GM18951 (cell line): ENCODE results near the gene VWA5B1.

ENCODE experiments used
- POLR2A ChIP-seq: IDR thresholded peaks from 4 replicates; pipeline ENCODE4 v1.6.1; 2011; ENCODE audit warnings: mild to moderate bottlenecking; ENCODE audit not compliant: insufficient read length, insufficient read depth; ENCODE audit errors: extremely low read depth
- in situ Hi-C: fragments of 300-500 bp; cut with MboI; formaldehyde crosslinking; loops from one replicate; pipeline ENCODE4 v1.12.0; 2022; ENCODE audit warnings: low sequenced_read_pairs, mixed read lengths, inconsistent platforms; ENCODE audit not compliant: unreplicated experiment

The VWA5B1 gene

GRCh38 chr1:20322825-20323612, 32.3 kb downstream of the VWA5B1 start:
- TF ChIP-seq POLR2A = no peak
- in situ Hi-C loops = no loop called here

- TF ChIP-seq POLR2A = no peak
- in situ Hi-C loops = no loop called here
Observed at GRCh38 chr1:20323613-20323920, 32.9 kb downstream of the VWA5B1 start.

- TF ChIP-seq POLR2A = no peak
- in situ Hi-C loops = no loop called here
Observed at GRCh38 chr1:20324704-20325406, 34.2 kb downstream of the VWA5B1 start.

- TF ChIP-seq POLR2A = no peak
- in situ Hi-C loops = no loop called here
Observed at GRCh38 chr1:20325407-20325843, 34.8 kb downstream of the VWA5B1 start.

- no peak for TF ChIP-seq POLR2A
- in situ Hi-C loops = no loop called here
Observed at GRCh38 chr1:20325844-20326420, 35.3 kb downstream of the VWA5B1 start.

GRCh38 chr1:20327467-20327866, 36.8 kb downstream of the VWA5B1 start:
- in situ Hi-C loops = no loop called here

GRCh38 chr1:20328201-20328600, 37.5 kb downstream of the VWA5B1 start:
- in situ Hi-C loops = no loop called here
- no peak for TF ChIP-seq POLR2A

More at GRCh38 chr1:20327467-20327866, 36.8 kb downstream of the VWA5B1 start:
- no peak for TF ChIP-seq POLR2A

GRCh38 chr1:20329793-20330542, 39.3 kb downstream of the VWA5B1 start:
- in situ Hi-C loops = no loop called here
- TF ChIP-seq POLR2A = no peak

- in situ Hi-C loops = no loop called here
- no peak for TF ChIP-seq POLR2A
Observed at GRCh38 chr1:20334103-20334502, 43.4 kb downstream of the VWA5B1 start.

- in situ Hi-C loops = no loop called here
- no peak for TF ChIP-seq POLR2A
Observed at GRCh38 chr1:20336105-20336605, 45.5 kb downstream of the VWA5B1 start.

- no peak for TF ChIP-seq POLR2A
- in situ Hi-C loops = no loop called here
Observed at GRCh38 chr1:20337581-20337980, 46.9 kb downstream of the VWA5B1 start.

- in situ Hi-C loops = no loop called here
- no peak for TF ChIP-seq POLR2A
Observed at GRCh38 chr1:20339811-20340457, 49.3 kb downstream of the VWA5B1 start.

GRCh38 chr1:20342294-20343148, 51.8 kb downstream of the VWA5B1 start:
- in situ Hi-C loops = no loop called here
- no peak for TF ChIP-seq POLR2A
